ENCODE measurements around the gene SLC37A1. TPM values are rescaled to one million over a fixed set of nuclear protein-coding genes. Genes with fewer than 3 reads are reported as not detected.

SLC37A1 gene
- total and polyA plus RNA-seq, 2 of the 13 experiments (the other 11 are each of a cell fraction or from before 2014, with no cell fraction given), result 0.22 to 0.40 TPM

DNA sequence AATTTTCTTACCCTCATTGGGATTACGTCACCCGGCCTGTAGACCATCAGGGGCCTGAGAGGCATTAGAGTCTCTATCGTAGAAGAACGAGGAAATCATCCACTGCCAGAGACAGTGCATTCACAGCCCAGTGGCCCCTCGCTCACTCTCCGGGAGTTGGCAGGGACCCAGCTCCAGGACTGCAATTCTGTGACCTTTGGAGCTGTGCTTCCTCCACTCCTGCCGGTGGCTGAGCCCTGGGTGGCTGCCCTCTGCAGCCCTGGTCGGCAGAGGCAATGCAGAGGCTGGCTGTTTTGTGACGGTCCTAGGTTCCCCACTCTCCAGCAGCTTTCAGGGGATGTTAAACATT, 12.7 kb downstream of the SLC37A1 start (continued):
- TF ChIP-seq, protein P1, sequence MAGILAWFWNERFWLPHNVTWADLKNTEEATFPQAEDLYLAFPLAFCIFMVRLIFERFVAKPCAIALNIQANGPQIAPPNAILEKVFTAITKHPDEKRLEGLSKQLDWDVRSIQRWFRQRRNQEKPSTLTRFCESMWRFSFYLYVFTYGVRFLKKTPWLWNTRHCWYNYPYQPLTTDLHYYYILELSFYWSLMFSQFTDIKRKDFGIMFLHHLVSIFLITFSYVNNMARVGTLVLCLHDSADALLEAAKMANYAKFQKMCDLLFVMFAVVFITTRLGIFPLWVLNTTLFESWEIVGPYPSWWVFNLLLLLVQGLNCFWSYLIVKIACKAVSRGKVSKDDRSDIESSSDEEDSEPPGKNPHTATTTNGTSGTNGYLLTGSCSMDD (CRISPR knock-in tag; IDR thresholded peaks at IDR 0.05), result no peak
- TF ChIP-seq ZNF124 (CRISPR knock-in tag; IDR thresholded peaks at IDR 0.05) (0 out of 2 replicates have a peak, but pooled peaks have one; percentile 41), ZNF616 (CRISPR knock-in tag; IDR thresholded peaks at IDR 0.05; ENCODE audit: low read depth) (no peak), ELF3 (CRISPR knock-in tag; IDR thresholded peaks at IDR 0.05) (peak; percentile 58; the same call in 1 of the 2 replicates), ZNF350 (CRISPR knock-in tag; IDR thresholded peaks at IDR 0.05; ENCODE audit: borderline replicate concordance, low read depth) (0 out of 2 replicates have a peak, but pooled peaks have one; percentile 22), ZBTB7A (CRISPR knock-in tag; IDR thresholded peaks at IDR 0.05) (no peak), SOX13 (IDR thresholded peaks at IDR 0.05) (no peak), SOX13 (CRISPR knock-in tag; conservative IDR thresholded peaks at IDR 0.05 in 1 of 2, IDR thresholded peaks at IDR 0.05 in 1 of 2) (no peak; a peak in 1 of 4 replicates), ATM (IDR thresholded peaks at IDR 0.05; ENCODE audit: borderline replicate concordance) (no peak), ZNF557 (CRISPR knock-in tag; IDR thresholded peaks at IDR 0.05) (no peak)
- TF ChIP-seq, protein P2, sequence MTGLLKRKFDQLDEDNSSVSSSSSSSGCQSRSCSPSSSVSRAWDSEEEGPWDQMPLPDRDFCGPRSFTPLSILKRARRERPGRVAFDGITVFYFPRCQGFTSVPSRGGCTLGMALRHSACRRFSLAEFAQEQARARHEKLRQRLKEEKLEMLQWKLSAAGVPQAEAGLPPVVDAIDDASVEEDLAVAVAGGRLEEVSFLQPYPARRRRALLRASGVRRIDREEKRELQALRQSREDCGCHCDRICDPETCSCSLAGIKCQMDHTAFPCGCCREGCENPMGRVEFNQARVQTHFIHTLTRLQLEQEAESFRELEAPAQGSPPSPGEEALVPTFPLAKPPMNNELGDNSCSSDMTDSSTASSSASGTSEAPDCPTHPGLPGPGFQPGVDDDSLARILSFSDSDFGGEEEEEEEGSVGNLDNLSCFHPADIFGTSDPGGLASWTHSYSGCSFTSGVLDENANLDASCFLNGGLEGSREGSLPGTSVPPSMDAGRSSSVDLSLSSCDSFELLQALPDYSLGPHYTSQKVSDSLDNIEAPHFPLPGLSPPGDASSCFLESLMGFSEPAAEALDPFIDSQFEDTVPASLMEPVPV (CRISPR knock-in tag; IDR thresholded peaks at IDR 0.05), result no peak
- TF ChIP-seq, protein P3, sequence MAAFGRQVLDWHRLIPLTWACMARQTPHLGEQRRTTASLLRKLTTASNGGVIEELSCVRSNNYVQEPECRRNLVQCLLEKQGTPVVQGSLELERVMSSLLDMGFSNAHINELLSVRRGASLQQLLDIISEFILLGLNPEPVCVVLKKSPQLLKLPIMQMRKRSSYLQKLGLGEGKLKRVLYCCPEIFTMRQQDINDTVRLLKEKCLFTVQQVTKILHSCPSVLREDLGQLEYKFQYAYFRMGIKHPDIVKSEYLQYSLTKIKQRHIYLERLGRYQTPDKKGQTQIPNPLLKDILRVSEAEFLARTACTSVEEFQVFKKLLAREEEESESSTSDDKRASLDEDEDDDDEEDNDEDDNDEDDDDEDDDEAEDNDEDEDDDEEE (CRISPR knock-in tag; IDR thresholded peaks at IDR 0.05), result no peak
- TF ChIP-seq, protein P4, sequence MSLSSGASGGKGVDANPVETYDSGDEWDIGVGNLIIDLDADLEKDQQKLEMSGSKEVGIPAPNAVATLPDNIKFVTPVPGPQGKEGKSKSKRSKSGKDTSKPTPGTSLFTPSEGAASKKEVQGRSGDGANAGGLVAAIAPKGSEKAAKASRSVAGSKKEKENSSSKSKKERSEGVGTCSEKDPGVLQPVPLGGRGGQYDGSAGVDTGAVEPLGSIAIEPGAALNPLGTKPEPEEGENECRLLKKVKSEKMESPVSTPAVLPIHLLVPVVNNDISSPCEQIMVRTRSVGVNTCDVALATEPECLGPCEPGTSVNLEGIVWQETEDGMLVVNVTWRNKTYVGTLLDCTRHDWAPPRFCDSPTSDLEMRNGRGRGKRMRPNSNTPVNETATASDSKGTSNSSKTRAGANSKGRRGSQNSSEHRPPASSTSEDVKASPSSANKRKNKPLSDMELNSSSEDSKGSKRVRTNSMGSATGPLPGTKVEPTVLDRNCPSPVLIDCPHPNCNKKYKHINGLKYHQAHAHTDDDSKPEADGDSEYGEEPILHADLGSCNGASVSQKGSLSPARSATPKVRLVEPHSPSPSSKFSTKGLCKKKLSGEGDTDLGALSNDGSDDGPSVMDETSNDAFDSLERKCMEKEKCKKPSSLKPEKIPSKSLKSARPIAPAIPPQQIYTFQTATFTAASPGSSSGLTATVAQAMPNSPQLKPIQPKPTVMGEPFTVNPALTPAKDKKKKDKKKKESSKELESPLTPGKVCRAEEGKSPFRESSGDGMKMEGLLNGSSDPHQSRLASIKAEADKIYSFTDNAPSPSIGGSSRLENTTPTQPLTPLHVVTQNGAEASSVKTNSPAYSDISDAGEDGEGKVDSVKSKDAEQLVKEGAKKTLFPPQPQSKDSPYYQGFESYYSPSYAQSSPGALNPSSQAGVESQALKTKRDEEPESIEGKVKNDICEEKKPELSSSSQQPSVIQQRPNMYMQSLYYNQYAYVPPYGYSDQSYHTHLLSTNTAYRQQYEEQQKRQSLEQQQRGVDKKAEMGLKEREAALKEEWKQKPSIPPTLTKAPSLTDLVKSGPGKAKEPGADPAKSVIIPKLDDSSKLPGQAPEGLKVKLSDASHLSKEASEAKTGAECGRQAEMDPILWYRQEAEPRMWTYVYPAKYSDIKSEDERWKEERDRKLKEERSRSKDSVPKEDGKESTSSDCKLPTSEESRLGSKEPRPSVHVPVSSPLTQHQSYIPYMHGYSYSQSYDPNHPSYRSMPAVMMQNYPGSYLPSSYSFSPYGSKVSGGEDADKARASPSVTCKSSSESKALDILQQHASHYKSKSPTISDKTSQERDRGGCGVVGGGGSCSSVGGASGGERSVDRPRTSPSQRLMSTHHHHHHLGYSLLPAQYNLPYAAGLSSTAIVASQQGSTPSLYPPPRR (CRISPR knock-in tag; IDR thresholded peaks at IDR 0.05; ENCODE audit: borderline replicate concordance), result no peak
- TF ChIP-seq, protein P5, sequence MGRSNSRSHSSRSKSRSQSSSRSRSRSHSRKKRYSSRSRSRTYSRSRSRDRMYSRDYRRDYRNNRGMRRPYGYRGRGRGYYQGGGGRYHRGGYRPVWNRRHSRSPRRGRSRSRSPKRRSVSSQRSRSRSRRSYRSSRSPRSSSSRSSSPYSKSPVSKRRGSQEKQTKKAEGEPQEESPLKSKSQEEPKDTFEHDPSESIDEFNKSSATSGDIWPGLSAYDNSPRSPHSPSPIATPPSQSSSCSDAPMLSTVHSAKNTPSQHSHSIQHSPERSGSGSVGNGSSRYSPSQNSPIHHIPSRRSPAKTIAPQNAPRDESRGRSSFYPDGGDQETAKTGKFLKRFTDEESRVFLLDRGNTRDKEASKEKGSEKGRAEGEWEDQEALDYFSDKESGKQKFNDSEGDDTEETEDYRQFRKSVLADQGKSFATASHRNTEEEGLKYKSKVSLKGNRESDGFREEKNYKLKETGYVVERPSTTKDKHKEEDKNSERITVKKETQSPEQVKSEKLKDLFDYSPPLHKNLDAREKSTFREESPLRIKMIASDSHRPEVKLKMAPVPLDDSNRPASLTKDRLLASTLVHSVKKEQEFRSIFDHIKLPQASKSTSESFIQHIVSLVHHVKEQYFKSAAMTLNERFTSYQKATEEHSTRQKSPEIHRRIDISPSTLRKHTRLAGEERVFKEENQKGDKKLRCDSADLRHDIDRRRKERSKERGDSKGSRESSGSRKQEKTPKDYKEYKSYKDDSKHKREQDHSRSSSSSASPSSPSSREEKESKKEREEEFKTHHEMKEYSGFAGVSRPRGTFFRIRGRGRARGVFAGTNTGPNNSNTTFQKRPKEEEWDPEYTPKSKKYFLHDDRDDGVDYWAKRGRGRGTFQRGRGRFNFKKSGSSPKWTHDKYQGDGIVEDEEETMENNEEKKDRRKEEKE (IDR thresholded peaks at IDR 0.05), result no peak
- TF ChIP-seq, protein P6, sequence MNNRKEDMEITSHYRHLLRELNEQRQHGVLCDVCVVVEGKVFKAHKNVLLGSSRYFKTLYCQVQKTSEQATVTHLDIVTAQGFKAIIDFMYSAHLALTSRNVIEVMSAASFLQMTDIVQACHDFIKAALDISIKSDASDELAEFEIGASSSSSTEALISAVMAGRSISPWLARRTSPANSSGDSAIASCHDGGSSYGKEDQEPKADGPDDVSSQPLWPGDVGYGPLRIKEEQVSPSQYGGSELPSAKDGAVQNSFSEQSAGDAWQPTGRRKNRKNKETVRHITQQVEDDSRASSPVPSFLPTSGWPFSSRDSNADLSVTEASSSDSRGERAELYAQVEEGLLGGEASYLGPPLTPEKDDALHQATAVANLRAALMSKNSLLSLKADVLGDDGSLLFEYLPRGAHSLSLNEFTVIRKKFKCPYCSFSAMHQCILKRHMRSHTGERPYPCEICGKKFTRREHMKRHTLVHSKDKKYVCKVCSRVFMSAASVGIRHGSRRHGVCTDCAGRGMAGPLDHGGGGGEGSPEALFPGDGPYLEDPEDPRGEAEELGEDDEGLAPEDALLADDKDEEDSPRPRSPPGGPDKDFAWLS (CRISPR knock-in tag; IDR thresholded peaks at IDR 0.05; ENCODE audit: borderline replicate concordance), result no peak
- TF ChIP-seq, protein P7, sequence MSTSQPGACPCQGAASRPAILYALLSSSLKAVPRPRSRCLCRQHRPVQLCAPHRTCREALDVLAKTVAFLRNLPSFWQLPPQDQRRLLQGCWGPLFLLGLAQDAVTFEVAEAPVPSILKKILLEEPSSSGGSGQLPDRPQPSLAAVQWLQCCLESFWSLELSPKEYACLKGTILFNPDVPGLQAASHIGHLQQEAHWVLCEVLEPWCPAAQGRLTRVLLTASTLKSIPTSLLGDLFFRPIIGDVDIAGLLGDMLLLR (CRISPR knock-in tag; IDR thresholded peaks at IDR 0.05), result no peak

Measured in HepG2 (cell line).